ENCODE data around the gene INSC.

The INSC gene

GRCh38 chr11:15145151-15145550 lies 30.4 kb downstream of the INSC start:
- no peak for DNase-seq (ENCODE audit: low read depth in 2 of 2, low spot score in 1 of 2)

GRCh38 chr11:15145615-15146014 lies 30.9 kb downstream of the INSC start:
- DNase-seq (ENCODE audit: low read depth in 2 of 2, low spot score in 1 of 2): no peak

- no peak for DNase-seq (ENCODE audit: low read depth in 2 of 2, low spot score in 1 of 2)
Measured at GRCh38 chr11:15146271-15147003, 31.7 kb downstream of the INSC start.

GRCh38 chr11:15148169-15148568 lies 33.4 kb downstream of the INSC start:
- no peak for DNase-seq (ENCODE audit: low read depth in 2 of 2, low spot score in 1 of 2)

- DNase-seq (ENCODE audit: low read depth in 2 of 2, low spot score in 1 of 2): no peak
Measured at GRCh38 chr11:15149050-15149449, 34.3 kb downstream of the INSC start.

GRCh38 chr11:15150507-15150906 lies 35.8 kb downstream of the INSC start:
- no peak for DNase-seq (ENCODE audit: low read depth in 2 of 2, low spot score in 1 of 2)

- no peak for DNase-seq (ENCODE audit: low read depth in 2 of 2, low spot score in 1 of 2)
Measured at GRCh38 chr11:15153231-15153630, 38.5 kb downstream of the INSC start.

- no peak for DNase-seq (ENCODE audit: low read depth in 2 of 2, low spot score in 1 of 2)
Measured at GRCh38 chr11:15157181-15157580, 42.5 kb downstream of the INSC start.

- no peak for DNase-seq (ENCODE audit: low read depth in 2 of 2, low spot score in 1 of 2)
Measured at GRCh38 chr11:15157606-15158137, 42.9 kb downstream of the INSC start.

- no peak for DNase-seq (ENCODE audit: low read depth in 2 of 2, low spot score in 1 of 2)
Measured at GRCh38 chr11:15158351-15159015, 43.8 kb downstream of the INSC start.

- no peak for DNase-seq (ENCODE audit: low read depth in 2 of 2, low spot score in 1 of 2)
Measured at GRCh38 chr11:15159085-15159484, 44.4 kb downstream of the INSC start.

- DNase-seq (ENCODE audit: low read depth in 2 of 2, low spot score in 1 of 2): no peak
Measured at GRCh38 chr11:15161790-15162189, 47.1 kb downstream of the INSC start.

GRCh38 chr11:15163136-15163535 lies 48.4 kb downstream of the INSC start:
- DNase-seq (ENCODE audit: low read depth in 2 of 2, low spot score in 1 of 2): no peak

GRCh38 chr11:15166204-15166603 lies 51.5 kb downstream of the INSC start:
- no peak for DNase-seq (ENCODE audit: low read depth in 2 of 2, low spot score in 1 of 2)

- DNase-seq (ENCODE audit: low read depth in 2 of 2, low spot score in 1 of 2): no peak
Measured at GRCh38 chr11:15169815-15170551, 55.3 kb downstream of the INSC start.

GRCh38 chr11:15170698-15171097 lies 56.0 kb downstream of the INSC start:
- no peak for DNase-seq (ENCODE audit: low read depth in 2 of 2, low spot score in 1 of 2)

- no peak for DNase-seq (ENCODE audit: low read depth in 2 of 2, low spot score in 1 of 2)
Measured at GRCh38 chr11:15171956-15172355, 57.2 kb downstream of the INSC start.

GRCh38 chr11:15175831-15176230 lies 61.1 kb downstream of the INSC start:
- no peak for DNase-seq (ENCODE audit: low read depth in 2 of 2, low spot score in 1 of 2)

GRCh38 chr11:15176646-15177163 lies 62.0 kb downstream of the INSC start:
- DNase-seq (ENCODE audit: low read depth in 2 of 2, low spot score in 1 of 2): no peak

GRCh38 chr11:15177491-15177890 lies 62.8 kb downstream of the INSC start:
- no peak for DNase-seq (ENCODE audit: low read depth in 2 of 2, low spot score in 1 of 2)

- DNase-seq (ENCODE audit: low read depth in 2 of 2, low spot score in 1 of 2): no peak
Measured at GRCh38 chr11:15178214-15178613, 63.5 kb downstream of the INSC start.

- no peak for DNase-seq (ENCODE audit: low read depth in 2 of 2, low spot score in 1 of 2)
Measured at GRCh38 chr11:15179167-15179566, 64.4 kb downstream of the INSC start.

All from stimulated activated CD8-positive, alpha-beta memory T cell treated with anti-CD3 and anti-CD28 coated beads, Interleukin-4, amount 100 ng/mL, for 4 hours (primary cell).